ENCODE measurements around the gene GJD2. TPM values are rescaled to one million over a fixed set of nuclear protein-coding genes. Genes with fewer than 3 reads are reported as not detected.

The GJD2 gene
- total and polyA plus RNA-seq, 2 donors (not counting 1 experiment from before 2014, with no cell fraction given), result not detected

DNA sequence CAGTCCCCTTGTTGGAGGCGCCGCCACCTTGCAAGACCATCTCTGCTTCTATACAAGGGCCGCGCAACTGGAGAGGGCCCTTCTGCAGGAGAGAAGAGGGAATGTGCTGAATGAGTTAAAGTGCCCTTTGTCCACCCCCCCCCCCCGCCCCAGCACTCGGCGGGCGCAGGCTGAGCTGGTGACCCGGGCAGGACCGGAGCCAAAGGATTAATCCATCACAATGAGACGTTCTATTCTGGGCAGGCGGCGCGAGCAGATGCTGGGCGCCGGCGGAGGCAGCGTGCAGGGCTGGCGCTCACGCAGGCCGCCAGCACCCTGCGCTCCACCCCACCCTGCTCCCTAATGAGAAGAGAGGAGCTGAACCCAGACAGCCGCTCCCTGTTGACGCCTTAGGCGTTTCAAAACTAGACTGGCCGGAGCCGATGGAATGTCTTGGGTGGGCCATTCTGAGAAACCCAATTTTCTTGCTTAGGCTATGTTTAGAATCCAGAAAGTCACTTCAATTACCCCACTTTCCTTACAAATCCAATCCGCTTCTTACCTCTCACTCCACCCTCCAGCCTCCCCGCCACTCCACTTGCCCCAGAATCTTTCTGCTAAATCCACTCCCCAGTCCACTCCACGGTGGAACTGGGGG lies 32.9 kb downstream of the GJD2 start:
- Mint-ChIP-seq H3K4me3 (no peak overlapping the region), H3K27me3 (peaks cover 46% of the 10 kb centered on the region), H3K27ac (no peak overlapping the region), H3K9me3 (ENCODE audit: insufficient read depth) (no peaks in the 10 kb centered on the region), H3K4me1 (no peaks in the 10 kb centered on the region)
- Histone ChIP-seq H3K9me3 (ENCODE audit: control extremely low read depth in 1 of 3, control insufficient read depth in 2 of 3, insufficient read depth in 1 of 3, low read length in 2 of 3) (peaks cover 0 to 3% (median 0%) of the 10 kb centered on the region in 3 donors), H3K27me3 (replicated peaks in 1 of 4; ENCODE audit: control extremely low read depth in 1 of 4, control insufficient read depth in 3 of 4, insufficient read depth in 4 of 4, low read length in 3 of 4) (peaks cover 0 to 12% (median 4%) of the 10 kb centered on the region in 4 experiments), H3K4me1 (ENCODE audit: control insufficient read depth in 2 of 2, insufficient read depth in 2 of 2, low read length in 2 of 2) (no peaks in the 10 kb centered on the region), H3K36me3 (replicated peaks in 1 of 2; ENCODE audit: control extremely low read depth in 1 of 2, control insufficient read depth in 1 of 2, extremely low read depth in 1 of 2, insufficient read depth in 2 of 2, low read length in 1 of 2) (no peaks in the 10 kb centered on the region), H4K20me1 (ENCODE audit: control insufficient read depth, insufficient read depth, low read length, poor library complexity, severe bottlenecking) (no peaks in the 10 kb centered on the region), H2AFZ (ENCODE audit: insufficient read depth, low read depth, low read length, poor library complexity, severe bottlenecking) (no peak overlapping the region), H3K9ac (ENCODE audit: low read length) (no peak overlapping the region), H3K27ac (ENCODE audit: low read length in 2 of 2) (no peak overlapping the region), H3K4me2 (replicated peaks; ENCODE audit: low read depth, low read length, poor library complexity, severe bottlenecking) (no peak overlapping the region), H3K79me2 (ENCODE audit: control insufficient read depth, insufficient read depth, low read length) (no peaks in the 10 kb centered on the region), H3K4me3 (ENCODE audit: control extremely low read depth in 1 of 5, extremely low read depth in 1 of 5, insufficient read depth in 1 of 5, low read depth in 2 of 5, low read length in 4 of 5) (no peak overlapping the region)
- TF ChIP-seq CTCF (IDR thresholded peaks at IDR 0.05) (no peak), EZH2 (IDR thresholded peaks at IDR 0.05; ENCODE audit: borderline replicate concordance, insufficient read depth, low read depth, low read length, poor library complexity, severe bottlenecking) (no peak)
- intact Hi-C loops (cut with micrococcal nuclease), result no loop called here
- ChIA-PET CTCF (no interaction called here), POLR2A (no interaction called here)
- DNase-seq (no peak), ATAC-seq (ENCODE audit: low read depth) (no peak)
- WGBS (ENCODE audit: insufficient coverage), result 12% methylated on average over 22 of the region's 30 CpGs

DNA sequence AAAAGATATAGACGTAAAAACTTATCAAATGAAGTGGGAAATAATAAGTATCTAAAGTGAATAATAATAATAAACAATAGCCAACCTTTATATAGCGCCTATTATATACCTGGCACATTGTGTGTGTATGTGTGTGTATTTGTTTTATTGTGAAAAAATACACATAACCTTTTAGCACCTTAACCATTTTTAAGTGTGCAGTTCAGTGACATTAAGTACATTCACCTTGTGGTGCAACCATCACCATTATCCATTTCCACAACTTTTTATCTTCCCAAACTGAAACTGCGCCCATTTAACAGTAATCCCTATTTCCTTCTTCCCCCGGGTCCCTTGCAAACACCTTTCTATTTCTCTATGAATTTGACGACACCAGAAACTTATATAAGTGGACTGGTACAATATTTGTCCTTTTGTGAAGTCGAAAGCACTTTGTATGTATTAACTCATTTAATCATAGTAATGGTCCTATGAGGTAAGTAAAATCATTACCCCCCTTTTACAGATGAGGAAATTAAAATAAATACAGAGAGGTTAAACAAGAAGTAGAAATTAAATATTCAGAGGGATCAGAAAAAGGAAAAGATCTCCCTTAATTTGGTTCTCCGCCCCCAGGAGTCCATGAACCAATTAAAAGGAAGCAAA lies 33.5 kb downstream of the GJD2 start:
- Histone ChIP-seq H3K79me2 (ENCODE audit: control insufficient read depth, insufficient read depth, low read length) (no peaks in the 10 kb centered on the region), H4K20me1 (ENCODE audit: control insufficient read depth, insufficient read depth, low read length, poor library complexity, severe bottlenecking) (no peaks in the 10 kb centered on the region), H3K4me1 (ENCODE audit: control insufficient read depth in 2 of 2, insufficient read depth in 2 of 2, low read length in 2 of 2) (no peaks in the 10 kb centered on the region), H3K27me3 (replicated peaks in 1 of 4; ENCODE audit: control extremely low read depth in 1 of 4, control insufficient read depth in 3 of 4, insufficient read depth in 4 of 4, low read length in 3 of 4) (peaks cover 0 to 12% (median 4%) of the 10 kb centered on the region in 4 experiments), H3K4me2 (replicated peaks; ENCODE audit: low read depth, low read length, poor library complexity, severe bottlenecking) (no peak overlapping the region), H3K9ac (ENCODE audit: low read length) (no peak overlapping the region), H3K4me3 (ENCODE audit: control extremely low read depth in 1 of 5, extremely low read depth in 1 of 5, insufficient read depth in 1 of 5, low read depth in 2 of 5, low read length in 4 of 5) (no peak overlapping the region), H3K9me3 (ENCODE audit: control extremely low read depth in 1 of 3, control insufficient read depth in 2 of 3, insufficient read depth in 1 of 3, low read length in 2 of 3) (peaks cover 0 to 3% (median 0%) of the 10 kb centered on the region in 3 donors), H2AFZ (ENCODE audit: insufficient read depth, low read depth, low read length, poor library complexity, severe bottlenecking) (no peak overlapping the region), H3K36me3 (replicated peaks in 1 of 2; ENCODE audit: control extremely low read depth in 1 of 2, control insufficient read depth in 1 of 2, extremely low read depth in 1 of 2, insufficient read depth in 2 of 2, low read length in 1 of 2) (no peaks in the 10 kb centered on the region), H3K27ac (ENCODE audit: low read length in 2 of 2) (no peak overlapping the region)
- Mint-ChIP-seq H3K27ac (no peak overlapping the region), H3K27me3 (peaks cover 46% of the 10 kb centered on the region), H3K4me3 (no peak overlapping the region), H3K9me3 (ENCODE audit: insufficient read depth) (no peaks in the 10 kb centered on the region), H3K4me1 (no peaks in the 10 kb centered on the region)
- TF ChIP-seq CTCF (IDR thresholded peaks at IDR 0.05) (no peak), EZH2 (IDR thresholded peaks at IDR 0.05; ENCODE audit: borderline replicate concordance, insufficient read depth, low read depth, low read length, poor library complexity, severe bottlenecking) (no peak)
- intact Hi-C loops (cut with micrococcal nuclease), result no loop called here
- 33% methylated on average over 1 of the region's 7 CpGs for WGBS (ENCODE audit: insufficient coverage)
- POLR2A ChIA-PET, result no interaction called here
- CTCF ChIA-PET, result no interaction called here
- DNase-seq, result no peak
- ATAC-seq (ENCODE audit: low read depth), result no peak
